Caco-2 (cell line): ENCODE results near the gene IL24. TPM values are rescaled to one million over a fixed set of nuclear protein-coding genes. Genes with fewer than 3 reads are reported as not detected.

Experiments used
- Bru-seq: library from RNA; stranded (reverse); fragments of 400-500 nt; gene quantifications from one replicate; lab custom pipeline; 2021; lab: Mats Ljungman, UMichigan
- BruChase-seq, 2 experiments: library from RNA; stranded (reverse); fragments of 400-500 nt; gene quantifications; one replicate each; lab custom pipeline; 2021; lab: Mats Ljungman, UMichigan
- BruUV-seq: library from RNA; stranded (reverse); fragments of 400-500 nt; replicated peaks from 2 replicates; lab custom pipeline; 2021; lab: Mats Ljungman, UMichigan
- CTCF ChIA-PET: fragments of 300-600 bp; sonication (Branson Sonifier 250); formaldehyde crosslinking; loops from one replicate; lab custom pipeline; 2022; ENCODE audit warnings: antibody characterized with exemption; lab: Charles Lee
- POLR2A ChIA-PET: fragments of 300-600 bp; sonication (Branson Sonifier 250); formaldehyde crosslinking; loops from one replicate; lab custom pipeline; 2022; ENCODE audit warnings: antibody characterized with exemption; lab: Charles Lee
- DNase-seq, 2 experiments: peaks; one replicate each; pipeline versions ENCODE4 v3.0.0 to v3.0.0-alpha.2; 2020 to 2022
- H3K27me3 ChIP-seq: replicated peaks from 2 replicates; pipeline ENCODE4 v1.6.0; 2011; ENCODE audit warnings: low read length; ENCODE audit not compliant: control insufficient read depth, insufficient read depth
- H3K36me3 ChIP-seq: 2 replicates; pipeline ENCODE4 v1.5.1; 2011; ENCODE audit warnings: low read length; ENCODE audit not compliant: control insufficient read depth, insufficient read depth
- H3K4me1 ChIP-seq: fragments of 250-450 bp; sonication (Bioruptor Pico); 2 replicates; pipeline ENCODE4 v1.5.1; 2020; ENCODE audit warnings: mild to moderate bottlenecking
- H3K4me3 ChIP-seq: 2 replicates; pipeline ENCODE4 v1.5.1; 2011; ENCODE audit warnings: low read depth, mild to moderate bottlenecking, control low read depth, low read length
- H3K9me3 ChIP-seq: fragments of 250-450 bp; sonication (Bioruptor Pico); 2 replicates; pipeline ENCODE4 v1.5.1; 2020; ENCODE audit warnings: mild to moderate bottlenecking, moderate library complexity
- H3K27ac Mint-ChIP-seq: one replicate; pipeline ENCODE4 v1.8.0; 2022; ENCODE audit warnings: mixed read lengths; ENCODE audit not compliant: unreplicated experiment
- H3K27me3 Mint-ChIP-seq: one replicate; pipeline ENCODE4 v1.8.0; 2022; ENCODE audit warnings: mixed read lengths; ENCODE audit not compliant: insufficient read depth, unreplicated experiment
- H3K36me3 Mint-ChIP-seq: one replicate; pipeline ENCODE4 v1.8.0; 2022; ENCODE audit warnings: mild to moderate bottlenecking, mixed read lengths; ENCODE audit not compliant: insufficient read depth, unreplicated experiment
- H3K4me1 Mint-ChIP-seq: one replicate; pipeline ENCODE4 v1.8.0; 2022; ENCODE audit warnings: low read depth, mixed read lengths; ENCODE audit not compliant: unreplicated experiment
- H3K4me3 Mint-ChIP-seq: one replicate; pipeline ENCODE4 v1.8.0; 2022; ENCODE audit warnings: mild to moderate bottlenecking, moderate library complexity, mixed read lengths; ENCODE audit not compliant: unreplicated experiment
- H3K9me3 Mint-ChIP-seq: one replicate; pipeline ENCODE4 v1.8.0; 2022; ENCODE audit warnings: mixed read lengths; ENCODE audit not compliant: unreplicated experiment
- CTCF ChIP-seq, 2 experiments: fragments of 200-600 bp in 1 of 2; IDR thresholded peaks; 1 replicate in 1 of 2; 2 replicates in 1 of 2; pipeline versions ENCODE4 v1.5.1 to v1.8.0; 2011 to 2022; ENCODE audit warnings: antibody characterized with exemption in 1 of 2, control low read depth in 1 of 2, inconsistent platforms in 1 of 2, low read depth in 1 of 2, low read length in 1 of 2, mild to moderate bottlenecking in 1 of 2, moderate library complexity in 1 of 2; ENCODE audit not compliant: insufficient read depth in 1 of 2, severe bottlenecking in 1 of 2, unreplicated experiment in 1 of 2
- intact Hi-C: fragments of 100-400 bp; cut with micrococcal nuclease; formaldehyde crosslinking; loops from one replicate; pipeline ENCODE4 v1.10.0; 2022; ENCODE audit not compliant: unreplicated experiment
- long read RNA-seq: library from polyadenylated mRNA; stranded (forward); transcript quantifications from one replicate; pipeline ENCODE4 v2.0.0, GENCODE V29; 2022
- total RNA-seq: library from RNA; stranded (reverse); gene quantifications from 2 replicates; pipeline ENCODE4 v1.2.3, GENCODE V29; 2022

The IL24 gene
- total RNA-seq (not detected in 2 replicates), Bru-seq, nascent RNA (not detected), BruChase-seq, experiment 1, labeled RNA remaining after a 2-hour chase (not detected), BruChase-seq, experiment 2, labeled RNA remaining after a 6-hour chase (not detected)
- long read RNA-seq = 0 reads

- no TSS peak for BruUV-seq
Measured at GRCh38 chr1:206897175-206897574, at the start of gene IL24. IL24 (plus strand) TSS chr1:206897443; CDS start chr1:206897833, 390 bp downstream.

GRCh38 chr1:206847946-206848345 lies 49.3 kb upstream of the IL24 start:
- Histone ChIP-seq H3K4me1 (peaks cover 10% of the 10 kb centered on the region), H3K36me3 (no peaks in the 10 kb centered on the region), H3K9me3 (peaks cover 12% of the 10 kb centered on the region), H3K27me3 (no peaks in the 10 kb centered on the region), H3K4me3 (no peak overlapping the region)
- H3K4me3 Mint-ChIP-seq = no peak overlapping the region
- intact Hi-C loops = no loop called here
- POLR2A ChIA-PET = no interaction called here
- CTCF ChIA-PET = interaction anchor here (1.2 kb wide), 2 partner anchors 64 to 113 kb away, joined by 3 read pairs; no protein-coding TSS in a partner anchor
- TF ChIP-seq CTCF (IDR thresholded peaks at IDR 0.05; ENCODE audit: insufficient read depth in 1 of 2, low read depth in 1 of 2, low read length in 1 of 2, severe bottlenecking in 1 of 2, unreplicated experiment in 1 of 2) = no peak
- no peak overlapping the region for H3K27ac Mint-ChIP-seq
- H3K4me1 Mint-ChIP-seq = no peaks in the 10 kb centered on the region
- DNase-seq = no peak
- no peaks in the 10 kb centered on the region for H3K9me3 Mint-ChIP-seq
- H3K27me3 Mint-ChIP-seq = peaks cover 17% of the 10 kb centered on the region
- no TSS peak for BruUV-seq
- H3K36me3 Mint-ChIP-seq = no peaks in the 10 kb centered on the region

More at GRCh38 chr1:206897175-206897574, at the start of gene IL24:
- no peak for DNase-seq
- no peaks in the 10 kb centered on the region for H3K36me3 Mint-ChIP-seq
- ChIA-PET POLR2A (no interaction called here), CTCF (interaction anchor here (1.4 kb wide), 1 partner anchor 15 kb away, joined by 5 read pairs; no protein-coding TSS in a partner anchor)
- intact Hi-C loops = no loop called here
- Histone ChIP-seq H3K9me3 (no peaks in the 10 kb centered on the region), H3K36me3 (no peaks in the 10 kb centered on the region), H3K4me3 (no peak within 1 kb of the TSS), H3K27me3 (no peaks in the 10 kb centered on the region), H3K4me1 (no peaks in the 10 kb centered on the region)
- H3K27me3 Mint-ChIP-seq = peaks cover 4% of the 10 kb centered on the region
- H3K4me1 Mint-ChIP-seq = peaks cover 7% of the 10 kb centered on the region
- no peak for TF ChIP-seq CTCF (IDR thresholded peaks at IDR 0.05; ENCODE audit: insufficient read depth in 1 of 2, low read depth in 1 of 2, low read length in 1 of 2, severe bottlenecking in 1 of 2, unreplicated experiment in 1 of 2)
- no peak within 1 kb of the TSS for H3K27ac Mint-ChIP-seq
- no peak within 1 kb of the TSS for H3K4me3 Mint-ChIP-seq
- H3K9me3 Mint-ChIP-seq = no peaks in the 10 kb centered on the region

GRCh38 chr1:206850401-206850800 lies 46.8 kb upstream of the IL24 start:
- ChIA-PET CTCF (no interaction called here), POLR2A (no interaction called here)
- BruUV-seq = no TSS peak
- Mint-ChIP-seq H3K4me1 (peaks cover 6% of the 10 kb centered on the region), H3K27ac (no peak overlapping the region), H3K27me3 (peaks cover 17% of the 10 kb centered on the region), H3K36me3 (no peaks in the 10 kb centered on the region), H3K4me3 (no peak overlapping the region), H3K9me3 (no peaks in the 10 kb centered on the region)
- peaks cover 13% of the 10 kb centered on the region for H3K9me3 ChIP-seq
- H3K27me3 ChIP-seq = no peaks in the 10 kb centered on the region
- no peak for TF ChIP-seq CTCF (IDR thresholded peaks at IDR 0.05; ENCODE audit: insufficient read depth in 1 of 2, low read depth in 1 of 2, low read length in 1 of 2, severe bottlenecking in 1 of 2, unreplicated experiment in 1 of 2)
- no peaks in the 10 kb centered on the region for H3K36me3 ChIP-seq
- H3K4me3 ChIP-seq = no peak overlapping the region
- DNase-seq = no peak
- H3K4me1 ChIP-seq = peaks cover 10% of the 10 kb centered on the region
- intact Hi-C loops = loop anchor here (5.0 kb wide), 1 partner anchor 62 kb away; no protein-coding TSS in a partner anchor
